Mucosa of descending colon (tissue), 3 donors: ENCODE data around the gene RAP2A. TPM values are rescaled to one million over a fixed set of nuclear protein-coding genes. Genes with fewer than 3 reads are reported as not detected.

Experiments
- ATAC-seq: fragments of 200-7000 bp; cut with Tn5 transposase; one replicate; pipeline ENCODE4 v1.9.1; 2020; ENCODE audit warnings: mild to moderate bottlenecking, moderate library complexity
- DNase-seq, 3 donors: peaks; one replicate each; pipeline ENCODE4 v3.0.0-alpha.2; 2020
- H3K36me3 ChIP-seq: fragments of 200-600 bp; one replicate; pipeline ENCODE4 v1.8.0; 2021; ENCODE audit warnings: low read depth, mild to moderate bottlenecking
- H3K4me1 ChIP-seq: fragments of 200-600 bp; one replicate; pipeline ENCODE4 v1.8.0; 2021; ENCODE audit warnings: low read depth, mild to moderate bottlenecking
- H3K4me3 ChIP-seq: fragments of 200-600 bp; one replicate; pipeline ENCODE4 v1.8.0; 2021; ENCODE audit warnings: mild to moderate bottlenecking
- H3K9me3 ChIP-seq: fragments of 200-600 bp; one replicate; pipeline ENCODE4 v1.8.0; 2021; ENCODE audit warnings: mild to moderate bottlenecking
- CTCF ChIP-seq: fragments of 200-600 bp; IDR thresholded peaks from one replicate; pipeline ENCODE4 v1.8.0; 2022; ENCODE audit warnings: antibody characterized with exemption, mild to moderate bottlenecking
- intact Hi-C, 2 donors: fragments of 100-400 bp; cut with DNase I in 1 of 2; cut with micrococcal nuclease in 1 of 2; formaldehyde crosslinking; loops; one replicate each; pipeline versions ENCODE4 v1.11.0 to v1.11.1; 2022; cut with DNase I, micrococcal nuclease
- total RNA-seq, 3 donors: library from RNA; stranded (reverse); fragmentation: NEBNext Ultra II Directional in 2 of 3; extraction: Animal tissue kit (Norgen Biotek cat#: 25700) in 2 of 3; gene quantifications; one replicate each; pipeline versions ENCODE4 v1.2.1 to v1.2.4, GENCODE V29; 2021 to 2023
- donor health status: DM: no; HTN: no; CAD: no; lungs with moderate emphysema.
- donor health status: DM: no; HTN: no; CAD: no.
- donor health status: DM: no; HTN: yes; CAD: no.

The RAP2A gene
- total RNA-seq, 3 donors from 2014 or later, result 25.5 to 32.5 (median 29.8) TPM

- no peaks in the 10 kb centered on the region for H3K9me3 ChIP-seq
- ATAC-seq (no peak), DNase-seq (no peak)
- no peaks in the 10 kb centered on the region for H3K36me3 ChIP-seq
- H3K4me1 ChIP-seq, result no peaks in the 10 kb centered on the region
- no peak overlapping the region for H3K4me3 ChIP-seq
- intact Hi-C loops, result no loop called here
- no peak for TF ChIP-seq CTCF
These were observed 43.9 kb downstream of the RAP2A start for GRCh38 chr13:97477844-97478243.

- no peaks in the 10 kb centered on the region for H3K9me3 ChIP-seq
- no peak for ATAC-seq
- no peak for DNase-seq
- no peak overlapping the region for H3K4me3 ChIP-seq
- no peak for TF ChIP-seq CTCF
- H3K4me1 ChIP-seq, result no peaks in the 10 kb centered on the region
- intact Hi-C loops, result no loop called here
- H3K36me3 ChIP-seq, result no peaks in the 10 kb centered on the region
These were observed 44.3 kb downstream of the RAP2A start for GRCh38 chr13:97478247-97478646.

- no peak for ATAC-seq
- no peak for TF ChIP-seq CTCF
- DNase-seq, result no peak
These were observed 49.5 kb downstream of the RAP2A start for GRCh38 chr13:97483465-97483864.

GRCh38 chr13:97484301-97484700 is 50.3 kb downstream of the RAP2A start:
- intact Hi-C loops, result no loop called here
- H3K4me3 ChIP-seq, result no peak overlapping the region
- H3K4me1 ChIP-seq, result no peaks in the 10 kb centered on the region
- no peak for ATAC-seq
- DNase-seq, result no peak
- no peaks in the 10 kb centered on the region for H3K9me3 ChIP-seq
- H3K36me3 ChIP-seq, result no peaks in the 10 kb centered on the region
- TF ChIP-seq CTCF, result no peak

More at GRCh38 chr13:97483465-97483864, 49.5 kb downstream of the RAP2A start:
- H3K4me1 ChIP-seq, result no peaks in the 10 kb centered on the region
- no peaks in the 10 kb centered on the region for H3K9me3 ChIP-seq
- H3K4me3 ChIP-seq, result no peak overlapping the region
- no peaks in the 10 kb centered on the region for H3K36me3 ChIP-seq
- intact Hi-C loops, result no loop called here

- intact Hi-C loops, result no loop called here
- DNase-seq, result no peak
- no peak for ATAC-seq
- TF ChIP-seq CTCF, result no peak
- Histone ChIP-seq H3K4me1 (no peaks in the 10 kb centered on the region), H3K9me3 (no peaks in the 10 kb centered on the region), H3K36me3 (no peaks in the 10 kb centered on the region), H3K4me3 (no peak overlapping the region)
These were observed 51.4 kb downstream of the RAP2A start for GRCh38 chr13:97485320-97485719.

- Histone ChIP-seq H3K9me3 (peaks cover 8% of the 10 kb centered on the region), H3K36me3 (no peaks in the 10 kb centered on the region), H3K4me1 (no peaks in the 10 kb centered on the region), H3K4me3 (no peak overlapping the region)
- intact Hi-C loops, result no loop called here
- DNase-seq, result no peak
- no peak for ATAC-seq
- no peak for TF ChIP-seq CTCF
These were observed 56.8 kb downstream of the RAP2A start for GRCh38 chr13:97490702-97491307.
